Ovary (tissue), 3 donors: ENCODE data around the gene CARS2.

Source experiments
- CTCF ChIP-seq, 3 donors: fragments of 450-650 bp in 2 of 3; fragments of 200-600 bp in 1 of 3; IDR thresholded peaks; one replicate each; pipeline versions ENCODE4 v1.5.1 to v1.8.0; 2016 to 2022; ENCODE audit warnings: antibody characterized with exemption in 3 of 3, mild to moderate bottlenecking in 1 of 3
- POLR2A ChIP-seq: fragments of 450-650 bp; IDR thresholded peaks from one replicate; pipeline ENCODE4 v1.6.1; 2017; ENCODE audit warnings: antibody characterized with exemption, mild to moderate bottlenecking, moderate library complexity
- donor health status: DM: no; HTN: no; CAD: no.

DNA sequence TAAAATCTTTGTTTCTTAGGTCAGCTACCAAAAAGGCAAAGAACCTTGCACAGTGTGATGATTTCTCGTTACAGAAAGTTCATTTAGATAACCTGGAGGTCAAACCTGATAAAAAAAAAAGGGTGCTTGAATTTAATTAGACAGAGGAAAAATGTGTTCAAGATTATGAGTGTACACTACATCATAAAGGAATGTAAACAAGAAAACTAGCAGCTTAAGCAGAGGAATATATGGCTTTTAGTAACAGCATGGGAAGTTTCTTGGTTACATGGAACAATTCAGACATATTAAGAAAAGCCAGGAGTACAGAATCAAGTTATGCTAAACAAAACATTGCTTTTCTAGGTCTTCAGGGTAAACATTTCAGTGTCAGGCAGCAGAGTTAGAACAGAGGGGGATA, 40.5 kb upstream of the CARS2 start:
- TF ChIP-seq CTCF (IDR thresholded peaks at IDR 0.05): no peak
- TF ChIP-seq POLR2A: no peak
